Stimulated activated CD4-positive, alpha-beta T cell treated with anti-CD3 and anti-CD28 coated beads, Interleukin-4, amount 100 ng/mL, for 24 hours (primary cell): ENCODE measurements around the gene COP1.

Source experiments
- DNase-seq: peaks from one replicate; pipeline ENCODE4 v3.0.0-alpha.2; 2020

COP1 gene

DNA sequence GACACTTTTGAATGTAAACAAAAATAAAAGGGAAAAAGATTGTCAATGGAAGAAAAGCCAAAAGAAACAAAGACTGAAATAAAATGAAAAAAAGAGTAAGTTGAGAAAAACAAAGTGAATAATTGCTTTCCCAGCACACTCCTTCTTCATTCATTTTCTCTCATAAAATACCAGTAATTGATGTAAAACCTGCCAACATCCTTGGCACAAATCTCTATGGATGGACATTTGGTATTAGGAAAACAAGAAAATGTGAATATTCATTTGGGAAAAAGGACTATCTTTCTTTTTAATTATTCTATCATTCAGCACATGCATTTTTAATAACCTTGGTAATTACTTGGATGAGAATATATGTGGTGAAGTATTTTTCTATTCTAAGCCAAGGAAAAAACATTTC lies 259.3 kb downstream of the COP1 start:
- no peak for DNase-seq

- DNase-seq, result no peak
Measured at GRCh38 chr1:175944591-175944990, 262.5 kb downstream of the COP1 start.

- DNase-seq, result no peak
Measured at GRCh38 chr1:175941164-175941563, 265.9 kb downstream of the COP1 start.

DNA sequence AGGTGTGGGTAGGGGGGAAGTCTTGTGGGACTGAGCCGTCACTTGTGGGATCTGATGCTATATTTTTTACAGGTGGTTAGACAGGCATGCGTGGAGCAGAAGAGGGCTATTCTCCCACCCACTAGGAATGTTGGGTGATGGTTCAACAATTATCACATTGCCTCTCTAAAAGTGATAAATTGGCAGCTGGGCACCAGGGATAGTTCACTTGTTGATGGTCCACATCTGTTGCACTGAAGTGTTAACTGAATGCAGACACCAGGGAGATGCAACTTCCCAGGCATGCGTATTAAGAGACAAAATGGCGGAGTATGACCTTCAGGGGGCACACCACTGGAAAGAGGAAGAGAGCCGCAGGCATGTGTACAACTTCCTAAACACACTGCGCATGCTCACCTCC lies 270.4 kb downstream of the COP1 start:
- DNase-seq, result no peak

GRCh38 chr1:175935566-175936115 lies 271.4 kb downstream of the COP1 start:
- DNase-seq, result no peak

DNA sequence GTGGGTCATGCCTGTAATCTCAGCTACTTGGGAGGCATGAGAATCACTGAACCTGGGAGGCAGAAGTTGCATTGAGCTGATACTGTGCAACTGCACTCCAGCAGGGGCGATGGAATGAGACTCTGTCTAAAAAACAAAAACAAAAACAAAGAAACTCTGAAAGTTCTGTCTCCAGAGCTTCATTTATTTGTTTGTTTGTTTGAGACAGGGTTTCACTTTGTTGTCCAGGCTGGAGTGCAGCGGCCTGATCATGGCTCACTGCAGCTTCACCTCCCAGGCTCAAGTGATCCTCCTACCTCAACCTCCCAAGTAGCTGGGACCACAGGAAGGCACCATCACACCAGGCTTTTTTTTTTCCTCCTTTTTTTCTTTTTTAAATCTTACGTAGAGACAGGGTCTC lies 271.9 kb downstream of the COP1 start:
- DNase-seq, result no peak

DNA sequence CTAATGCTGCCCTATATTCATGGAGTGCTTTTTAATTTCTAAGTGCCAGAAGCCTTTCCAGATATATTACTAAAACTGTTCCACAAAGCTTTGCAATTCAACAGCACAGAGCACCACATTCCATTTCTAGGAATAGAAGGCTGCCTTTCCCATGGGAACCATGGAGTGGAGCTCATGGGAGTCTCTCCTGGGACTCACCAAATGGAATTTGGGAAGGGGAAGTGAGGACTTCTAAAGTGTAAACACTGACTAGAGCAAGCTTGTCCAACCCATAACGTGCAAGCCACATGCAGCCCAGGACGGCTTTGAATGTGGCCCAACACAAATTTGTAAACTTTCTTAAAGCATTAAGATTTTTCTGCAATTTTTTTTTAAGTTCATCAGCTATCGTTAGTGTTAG lies 273.3 kb downstream of the COP1 start:
- DNase-seq, result no peak

DNA sequence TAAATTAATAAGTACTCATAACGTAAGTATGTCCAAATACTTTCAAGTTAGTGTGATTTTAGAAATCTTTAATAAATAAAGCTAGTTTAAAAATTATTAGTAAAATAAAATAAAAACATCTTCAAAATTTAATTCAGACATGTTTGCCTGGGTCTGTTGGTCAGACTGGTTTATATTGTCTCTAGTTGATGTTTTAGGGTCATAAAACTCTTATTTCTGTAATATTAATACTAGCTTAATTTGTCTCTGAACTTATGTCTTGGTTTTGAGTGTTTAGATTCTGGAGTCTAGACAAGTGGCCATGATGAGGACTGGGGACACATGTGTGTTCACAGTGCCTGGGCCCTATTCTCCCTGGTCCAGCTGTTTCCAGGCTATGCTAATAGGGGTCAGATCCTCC lies 279.1 kb downstream of the COP1 start:
- DNase-seq, result no peak

GRCh38 chr1:175922254-175922881 lies 284.7 kb downstream of the COP1 start:
- DNase-seq, result no peak

DNA sequence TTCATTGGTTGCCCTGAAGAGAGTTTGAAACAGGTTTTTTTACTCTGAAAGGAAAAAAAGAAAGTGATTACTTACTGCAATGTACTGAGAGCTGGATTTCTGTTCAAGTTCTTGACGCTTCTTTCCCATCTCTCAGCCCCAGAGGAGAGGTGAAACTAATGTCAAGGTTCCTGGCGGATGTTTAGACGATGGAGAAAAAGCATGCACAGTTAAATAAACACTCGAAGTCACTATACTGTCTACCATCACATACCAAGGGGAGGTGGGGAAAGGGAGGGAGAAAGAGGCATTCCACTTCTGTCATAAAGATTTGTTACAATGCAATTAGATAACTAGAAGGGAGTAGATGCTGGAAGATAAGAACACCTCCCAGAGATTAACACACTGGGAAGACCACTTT lies 286.7 kb downstream of the COP1 start:
- no peak for DNase-seq

DNA sequence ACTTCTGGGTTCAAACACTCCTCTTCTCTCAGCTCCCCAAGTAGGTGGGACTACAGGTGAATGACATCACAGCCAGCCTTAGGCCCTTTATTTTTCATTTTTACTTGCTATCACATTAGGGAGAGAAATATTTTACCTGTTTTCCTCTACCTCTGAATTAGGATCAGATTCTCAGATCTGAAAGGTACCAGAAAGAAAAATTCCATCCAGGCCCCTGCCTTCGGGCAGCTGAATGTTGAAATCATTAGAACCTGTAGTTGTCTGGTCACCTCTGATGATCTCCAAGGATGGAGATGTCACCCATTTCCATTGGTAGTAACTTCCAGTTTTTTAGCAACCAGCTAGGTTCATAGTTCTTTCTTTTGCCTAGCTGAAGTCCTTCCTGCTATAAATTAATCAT lies 288.1 kb downstream of the COP1 start:
- no peak for DNase-seq

DNA sequence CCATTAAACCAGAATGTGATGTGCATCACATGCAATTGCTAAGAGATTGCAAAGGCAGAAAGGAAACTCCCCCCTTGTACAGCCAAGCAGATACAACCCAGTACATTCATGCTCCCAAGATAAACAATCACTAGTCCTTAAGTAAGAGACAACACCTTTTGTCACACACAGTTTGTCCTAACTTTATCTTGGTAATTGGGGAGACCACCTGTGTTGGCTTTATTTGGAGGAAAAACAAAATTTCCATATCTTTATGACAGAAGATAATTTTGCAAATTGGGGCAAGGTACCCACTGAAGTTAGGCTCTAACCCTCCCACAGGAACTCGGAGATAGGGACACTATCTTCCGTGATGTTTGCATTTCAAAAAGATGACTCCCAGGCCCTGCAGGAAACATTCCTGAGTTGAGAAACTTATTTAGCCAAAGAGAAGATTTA lies 288.7 kb downstream of the COP1 start:
- DNase-seq, result no peak

- DNase-seq, result no peak
Measured at GRCh38 chr1:175914115-175914514, 293.0 kb downstream of the COP1 start.

- no peak for DNase-seq
Measured at GRCh38 chr1:175911138-175911537, 295.9 kb downstream of the COP1 start.

DNA sequence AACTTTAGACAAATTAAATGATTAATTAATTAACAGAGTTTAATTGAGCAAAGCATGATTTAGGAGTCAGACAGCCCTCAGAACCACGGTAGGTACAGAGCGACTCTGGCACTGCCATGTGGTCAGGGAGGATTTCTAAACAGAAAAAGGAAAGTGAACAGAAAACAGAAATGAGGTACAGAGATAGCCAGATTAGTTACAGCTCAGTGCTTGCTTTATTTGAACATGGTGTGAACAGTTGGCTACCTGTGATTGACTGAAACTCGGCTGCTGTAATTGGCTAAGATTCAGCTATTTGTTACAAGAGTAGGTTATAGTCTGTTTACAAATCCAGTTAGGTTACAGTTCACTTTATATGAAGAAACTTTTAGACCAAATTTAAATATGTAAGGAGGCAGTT lies 300.7 kb downstream of the COP1 start:
- DNase-seq, result no peak

DNA sequence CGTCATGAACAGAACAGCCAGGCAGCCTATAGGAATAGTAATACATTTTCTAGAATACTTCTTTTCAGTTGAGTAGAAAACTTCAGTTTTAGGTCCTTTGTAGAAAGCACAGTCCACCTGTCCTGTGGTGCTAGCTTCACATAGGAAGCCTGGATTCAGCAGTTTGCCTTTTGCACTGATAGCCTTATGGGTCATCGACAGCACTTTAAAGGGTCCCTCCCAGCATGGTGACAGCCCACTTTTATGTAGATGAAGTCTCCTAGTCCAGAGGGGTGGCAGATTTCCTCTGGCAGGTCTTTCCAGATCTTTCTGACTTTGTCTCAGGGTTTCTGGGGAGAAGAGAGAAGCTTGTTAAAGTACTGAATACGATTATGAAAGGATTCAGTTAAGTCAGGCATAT lies 302.3 kb downstream of the COP1 start:
- no peak for DNase-seq

DNA sequence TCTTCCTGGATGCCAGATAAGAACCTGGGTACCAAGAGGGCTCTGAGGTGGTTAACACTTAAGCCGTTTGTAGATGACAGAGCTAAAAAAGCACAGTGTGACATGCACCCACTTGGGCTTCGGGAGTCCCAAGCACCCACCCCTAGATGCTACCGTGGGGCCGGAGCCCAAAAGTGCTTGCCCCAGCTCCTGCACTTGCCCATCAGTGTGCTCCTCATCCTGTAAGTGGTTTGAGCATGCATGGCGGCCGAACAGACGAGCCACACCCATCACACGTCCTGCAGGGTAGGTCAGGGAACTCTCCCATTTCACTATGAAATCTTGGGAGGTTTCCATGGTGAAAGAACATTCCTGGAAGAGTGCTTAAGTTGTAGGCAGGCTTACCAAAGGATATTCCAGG lies 304.8 kb downstream of the COP1 start:
- DNase-seq, result no peak

DNA sequence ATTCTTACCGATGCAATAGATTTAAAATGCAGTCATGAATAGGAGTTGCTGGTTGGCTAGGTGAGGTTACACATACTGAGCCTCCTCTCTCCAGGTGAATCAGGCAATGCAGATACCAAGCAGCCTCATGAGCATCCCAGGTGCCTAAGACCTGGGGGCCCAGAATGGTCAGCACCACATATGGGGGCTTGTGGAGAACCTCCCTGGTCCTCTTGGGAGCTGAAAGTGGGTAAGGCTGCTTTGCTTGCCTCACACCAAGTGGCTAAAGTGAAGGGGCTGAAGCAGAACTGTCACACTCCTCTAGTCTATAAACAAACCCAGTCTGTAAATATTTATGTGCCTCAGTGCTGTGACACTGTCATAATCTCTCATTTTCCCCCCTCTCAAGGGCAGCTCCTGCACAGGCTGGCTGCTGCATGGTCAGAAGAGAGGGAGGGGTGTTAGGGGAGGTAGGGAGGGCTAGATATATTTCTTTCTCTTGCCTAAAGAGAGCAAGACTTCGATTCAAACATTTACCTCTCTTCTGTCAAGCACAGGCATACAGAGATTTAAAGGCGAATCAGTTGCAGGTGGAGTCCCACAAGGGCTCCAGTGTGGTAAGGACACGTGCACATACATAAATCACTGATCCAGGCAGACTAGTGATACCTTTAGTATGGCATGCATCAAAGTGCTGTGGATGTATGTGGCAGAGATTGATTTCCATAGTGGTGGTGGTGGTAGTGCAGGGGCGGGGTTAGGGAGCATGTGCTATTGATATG lies 305.8 kb downstream of the COP1 start:
- no peak for DNase-seq

DNA sequence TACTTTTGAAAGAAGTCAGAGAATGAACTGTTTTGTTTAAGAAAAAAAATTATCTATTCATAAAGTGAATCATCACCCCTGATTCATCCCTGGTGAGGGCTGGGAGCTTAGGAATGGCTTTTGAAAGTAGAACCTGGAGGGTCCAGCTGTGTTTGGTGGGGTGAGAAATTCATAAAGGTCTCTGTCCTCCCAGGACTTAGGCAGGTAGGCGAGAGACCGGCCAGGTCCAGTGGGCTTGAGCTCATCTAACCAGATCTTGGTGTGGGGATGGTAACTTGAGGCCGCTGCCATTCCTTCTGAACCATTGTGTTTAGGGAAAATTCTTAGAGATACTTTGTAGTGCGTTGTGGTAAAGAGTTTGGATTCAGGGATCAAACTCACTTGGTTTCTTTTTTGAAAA lies 306.9 kb downstream of the COP1 start:
- no peak for DNase-seq

DNA sequence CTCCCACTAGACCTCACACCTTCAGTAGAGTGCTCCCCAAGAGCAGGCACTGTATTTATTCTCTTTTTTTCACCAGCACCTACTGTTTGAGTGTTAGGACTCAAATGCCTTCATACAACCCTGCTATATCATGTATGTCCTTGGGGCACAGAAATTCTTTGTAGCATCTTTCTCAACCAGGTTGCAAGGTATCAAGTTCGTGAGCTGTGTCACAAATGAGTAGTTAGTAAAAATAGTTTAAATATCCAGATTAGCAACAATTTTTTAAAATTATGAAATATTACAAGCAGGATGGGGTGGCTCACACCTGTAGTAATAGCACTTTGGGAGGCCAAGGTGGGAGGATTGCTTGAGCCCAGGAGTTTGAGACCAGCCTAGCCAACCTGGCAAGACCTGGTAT lies 311.1 kb downstream of the COP1 start:
- DNase-seq, result no peak
